Mucosa of stomach (tissue), 1 donor: ENCODE measurements around the gene CX3CL1.
"Not testable (repeated sequence)": the region's sequence is repeated elsewhere in the genome, so short reads cannot be mapped to it uniquely, and the experiment has no call there.

Experiments
- H3K27me3 ChIP-seq: one replicate; pipeline ENCODE4 v1.7.0; 2013; ENCODE audit warnings: mild to moderate bottlenecking, low read length; ENCODE audit not compliant: control insufficient read depth, insufficient read depth
- H3K36me3 ChIP-seq: one replicate; pipeline ENCODE4 v1.7.0; 2013; ENCODE audit warnings: low read length; ENCODE audit not compliant: control insufficient read depth, insufficient read depth
- H3K4me1 ChIP-seq: one replicate; pipeline ENCODE4 v1.7.0; 2013; ENCODE audit warnings: mild to moderate bottlenecking, low read length; ENCODE audit not compliant: control insufficient read depth, insufficient read depth
- H3K4me3 ChIP-seq: one replicate; pipeline ENCODE4 v1.7.0; 2013; ENCODE audit warnings: low read length
- H3K9ac ChIP-seq: one replicate; pipeline ENCODE4 v1.7.0; 2013; ENCODE audit warnings: mild to moderate bottlenecking, low read length, moderate library complexity
- H3K9me3 ChIP-seq: one replicate; pipeline ENCODE4 v1.7.0; 2013; ENCODE audit warnings: mild to moderate bottlenecking, low read length, moderate library complexity; ENCODE audit not compliant: control insufficient read depth
- donor health status: Pancreatic carcinoma.

CX3CL1 gene

GRCh38 chr16:57387598-57388354 lies 15.5 kb downstream of the CX3CL1 start:
- Histone ChIP-seq H3K27me3 (no peaks in the 10 kb centered on the region), H3K9me3 (no peaks in the 10 kb centered on the region), H3K4me1 (peaks cover 37% of the 10 kb centered on the region), H3K4me3 (no peak overlapping the region), H3K36me3 (no peaks in the 10 kb centered on the region), H3K9ac (no peak overlapping the region)

GRCh38 chr16:57388359-57389086 lies 16.2 kb downstream of the CX3CL1 start:
- no peaks in the 10 kb centered on the region for H3K27me3 ChIP-seq
- peaks cover 38% of the 10 kb centered on the region for H3K4me1 ChIP-seq
- H3K9me3 ChIP-seq, result no peaks in the 10 kb centered on the region
- no peak overlapping the region for H3K4me3 ChIP-seq
- no peaks in the 10 kb centered on the region for H3K36me3 ChIP-seq
- H3K9ac ChIP-seq, result no peak overlapping the region

- Histone ChIP-seq H3K27me3 (no peaks in the 10 kb centered on the region), H3K9ac (no peak overlapping the region), H3K4me3 (no peak overlapping the region), H3K36me3 (no peaks in the 10 kb centered on the region), H3K9me3 (no peaks in the 10 kb centered on the region), H3K4me1 (peaks cover 38% of the 10 kb centered on the region)
Measured at GRCh38 chr16:57389087-57389468, 16.8 kb downstream of the CX3CL1 start.

- Histone ChIP-seq H3K9ac (no peak overlapping the region), H3K4me1 (peaks cover 34% of the 10 kb centered on the region), H3K4me3 (no peak overlapping the region), H3K27me3 (no peaks in the 10 kb centered on the region), H3K36me3 (no peaks in the 10 kb centered on the region), H3K9me3 (no peaks in the 10 kb centered on the region)
Measured at GRCh38 chr16:57390636-57391295, 18.5 kb downstream of the CX3CL1 start.

GRCh38 chr16:57391300-57391699 lies 19.0 kb downstream of the CX3CL1 start:
- H3K36me3 ChIP-seq, result no peaks in the 10 kb centered on the region
- no peak overlapping the region for H3K9ac ChIP-seq
- H3K27me3 ChIP-seq, result no peaks in the 10 kb centered on the region
- H3K9me3 ChIP-seq, result no peaks in the 10 kb centered on the region
- no peak overlapping the region for H3K4me3 ChIP-seq
- peaks cover 34% of the 10 kb centered on the region for H3K4me1 ChIP-seq

GRCh38 chr16:57391708-57392107 lies 19.4 kb downstream of the CX3CL1 start:
- H3K4me1 ChIP-seq, result peaks cover 34% of the 10 kb centered on the region
- H3K9ac ChIP-seq, result no peak overlapping the region
- H3K27me3 ChIP-seq, result no peaks in the 10 kb centered on the region
- H3K9me3 ChIP-seq, result no peaks in the 10 kb centered on the region
- no peaks in the 10 kb centered on the region for H3K36me3 ChIP-seq
- H3K4me3 ChIP-seq, result no peak overlapping the region

GRCh38 chr16:57392694-57393093 lies 20.4 kb downstream of the CX3CL1 start:
- Histone ChIP-seq H3K9me3 (no peaks in the 10 kb centered on the region), H3K4me1 (peaks cover 38% of the 10 kb centered on the region), H3K27me3 (no peaks in the 10 kb centered on the region), H3K9ac (no peak overlapping the region), H3K4me3 (no peak overlapping the region), H3K36me3 (no peaks in the 10 kb centered on the region)

GRCh38 chr16:57394444-57394843 lies 22.2 kb downstream of the CX3CL1 start:
- no peaks in the 10 kb centered on the region for H3K36me3 ChIP-seq
- H3K9me3 ChIP-seq, result no peaks in the 10 kb centered on the region
- no peaks in the 10 kb centered on the region for H3K27me3 ChIP-seq
- peaks cover 37% of the 10 kb centered on the region for H3K4me1 ChIP-seq
- no peak overlapping the region for H3K4me3 ChIP-seq
- H3K9ac ChIP-seq, result no peak overlapping the region

- Histone ChIP-seq H3K4me1 (peaks cover 37% of the 10 kb centered on the region), H3K9ac (no peak overlapping the region), H3K36me3 (no peaks in the 10 kb centered on the region), H3K4me3 (no peak overlapping the region), H3K9me3 (no peaks in the 10 kb centered on the region), H3K27me3 (no peaks in the 10 kb centered on the region)
Measured at GRCh38 chr16:57395026-57395425, 22.7 kb downstream of the CX3CL1 start.

GRCh38 chr16:57396786-57397185 lies 24.5 kb downstream of the CX3CL1 start:
- Histone ChIP-seq H3K27me3 (no peaks in the 10 kb centered on the region), H3K9ac (no peak overlapping the region), H3K9me3 (no peaks in the 10 kb centered on the region), H3K36me3 (no peaks in the 10 kb centered on the region), H3K4me1 (peaks cover 29% of the 10 kb centered on the region), H3K4me3 (no peak overlapping the region)

- peaks cover 27% of the 10 kb centered on the region for H3K4me1 ChIP-seq
- H3K9ac ChIP-seq, H3K9me3 ChIP-seq, H3K27me3 ChIP-seq, H3K36me3 ChIP-seq, H3K4me3 ChIP-seq: not testable (repeated sequence)
Measured at GRCh38 chr16:57397493-57397892, 25.2 kb downstream of the CX3CL1 start.

- Histone ChIP-seq H3K27me3 (no peaks in the 10 kb centered on the region), H3K4me1 (peaks cover 9% of the 10 kb centered on the region), H3K9ac (no peak overlapping the region), H3K4me3 (no peak overlapping the region), H3K36me3 (no peaks in the 10 kb centered on the region), H3K9me3 (no peaks in the 10 kb centered on the region)
Measured at GRCh38 chr16:57401943-57402640, 29.8 kb downstream of the CX3CL1 start.
